ENCODE results near the gene CD6. TPM values are rescaled to one million over a fixed set of nuclear protein-coding genes. Genes with fewer than 3 reads are reported as not detected.

CD6 gene
- total and polyA plus RNA-seq, 12 donors: 0.22 to 8.4 (median 2.1) TPM

DNA sequence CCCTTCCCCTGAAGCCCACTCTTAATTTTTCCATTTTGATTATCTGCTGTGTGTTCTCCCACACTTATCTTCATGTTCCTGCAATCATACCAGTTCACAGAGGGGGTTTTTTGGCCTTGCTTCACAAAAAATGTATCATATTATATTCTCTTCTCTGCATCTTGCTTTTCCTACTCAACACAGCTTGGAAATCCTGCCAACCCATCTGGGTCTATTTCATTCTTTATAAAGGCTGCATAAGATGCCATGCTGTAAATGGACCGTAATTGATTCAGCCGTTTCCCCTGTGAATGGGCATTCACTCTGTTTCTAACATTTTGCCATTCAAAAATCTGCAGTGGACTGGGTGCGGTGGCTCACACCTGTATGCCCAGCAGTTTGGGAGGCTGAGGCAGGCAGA lies 30.5 kb downstream of the CD6 start:
- peaks cover 0 to 7% of the 10 kb centered on the region in 2 donors for H3K4me1 ChIP-seq (replicated peaks in 1 of 2)
- H3K9me3 ChIP-seq (replicated peaks in 1 of 3): no peaks in the 10 kb centered on the region
- WGBS, 4 donors: 87 to 99% (median 94%) methylated on average over 3 of the region's 3 CpGs
- no peak overlapping the region for H3K4me3 ChIP-seq
- TF ChIP-seq POLR2A (IDR thresholded peaks at IDR 0.05): no peak
- TF ChIP-seq, protein P1, sequence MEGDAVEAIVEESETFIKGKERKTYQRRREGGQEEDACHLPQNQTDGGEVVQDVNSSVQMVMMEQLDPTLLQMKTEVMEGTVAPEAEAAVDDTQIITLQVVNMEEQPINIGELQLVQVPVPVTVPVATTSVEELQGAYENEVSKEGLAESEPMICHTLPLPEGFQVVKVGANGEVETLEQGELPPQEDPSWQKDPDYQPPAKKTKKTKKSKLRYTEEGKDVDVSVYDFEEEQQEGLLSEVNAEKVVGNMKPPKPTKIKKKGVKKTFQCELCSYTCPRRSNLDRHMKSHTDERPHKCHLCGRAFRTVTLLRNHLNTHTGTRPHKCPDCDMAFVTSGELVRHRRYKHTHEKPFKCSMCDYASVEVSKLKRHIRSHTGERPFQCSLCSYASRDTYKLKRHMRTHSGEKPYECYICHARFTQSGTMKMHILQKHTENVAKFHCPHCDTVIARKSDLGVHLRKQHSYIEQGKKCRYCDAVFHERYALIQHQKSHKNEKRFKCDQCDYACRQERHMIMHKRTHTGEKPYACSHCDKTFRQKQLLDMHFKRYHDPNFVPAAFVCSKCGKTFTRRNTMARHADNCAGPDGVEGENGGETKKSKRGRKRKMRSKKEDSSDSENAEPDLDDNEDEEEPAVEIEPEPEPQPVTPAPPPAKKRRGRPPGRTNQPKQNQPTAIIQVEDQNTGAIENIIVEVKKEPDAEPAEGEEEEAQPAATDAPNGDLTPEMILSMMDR (IDR thresholded peaks at IDR 0.05): no peak
- H3K27ac ChIP-seq: no peak overlapping the region
- peaks cover 6% of the 10 kb centered on the region for H3K27me3 ChIP-seq
- no peak for DNase-seq
- H3K36me3 ChIP-seq (replicated peaks in 1 of 2): no peaks in the 10 kb centered on the region
- intact Hi-C loops (cut with DNase I): no loop called here

DNA sequence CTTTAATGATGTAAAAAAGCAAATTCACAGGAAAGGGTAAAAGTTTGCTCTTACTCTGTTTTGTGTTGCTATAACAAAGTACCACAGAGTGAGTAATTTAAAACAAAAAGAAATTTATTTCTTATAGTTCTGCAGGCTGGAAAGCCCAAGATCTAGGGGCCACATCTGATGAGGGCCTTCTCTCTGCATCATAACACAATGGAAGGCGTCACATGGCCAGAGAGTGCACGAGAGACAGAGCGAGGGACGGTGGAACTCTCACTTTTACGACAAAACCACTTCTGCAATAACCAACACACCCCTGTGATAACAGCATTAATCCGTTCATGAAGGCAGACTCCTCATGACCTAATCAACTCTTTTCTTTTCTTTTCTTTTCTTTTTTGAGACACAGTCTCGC lies 31.1 kb downstream of the CD6 start:
- H3K4me3 ChIP-seq: no peak overlapping the region
- no peaks in the 10 kb centered on the region for H3K9me3 ChIP-seq (replicated peaks in 1 of 3)
- DNase-seq: no peak
- H3K27me3 ChIP-seq: peaks cover 13% of the 10 kb centered on the region
- TF ChIP-seq, protein P1 (IDR thresholded peaks at IDR 0.05): no peak
- TF ChIP-seq POLR2A (IDR thresholded peaks at IDR 0.05): no peak
- intact Hi-C loops (cut with DNase I): no loop called here
- WGBS, 4 donors: 87 to 90% (median 89%) methylated on average over 7 of the region's 7 CpGs
- H3K27ac ChIP-seq: no peak overlapping the region
- no peaks in the 10 kb centered on the region for H3K36me3 ChIP-seq (replicated peaks in 1 of 2)
- peaks cover 4 to 12% of the 10 kb centered on the region in 2 donors for H3K4me1 ChIP-seq (replicated peaks in 1 of 2)

DNA sequence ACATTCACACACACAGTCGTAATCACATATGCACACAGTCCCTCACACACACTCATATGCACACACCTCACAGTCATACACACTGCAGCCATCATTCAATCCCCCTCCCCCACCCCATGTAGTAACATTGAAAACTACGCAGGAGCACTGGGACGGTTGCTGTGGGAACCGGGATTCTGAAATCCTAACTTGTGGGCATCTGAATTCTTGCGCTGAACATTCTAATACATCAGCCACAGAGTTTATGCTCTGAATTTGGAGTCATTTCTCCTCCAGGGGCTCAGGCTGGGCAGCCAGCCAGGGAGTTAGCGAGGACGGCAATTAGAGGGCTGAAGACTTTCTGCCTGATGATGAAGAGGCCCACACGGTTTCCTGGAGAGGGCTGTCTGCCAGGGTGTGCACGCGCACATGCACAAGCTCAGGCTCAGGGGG lies 32.7 kb downstream of the CD6 start:
- WGBS, 4 donors: 61 to 76% (median 67%) methylated on average over 5 to 10 of the region's 10 CpGs
- H3K4me3 ChIP-seq: no peak overlapping the region
- intact Hi-C loops (cut with DNase I): no loop called here
- TF ChIP-seq POLR2A (IDR thresholded peaks at IDR 0.05): no peak
- TF ChIP-seq, protein P1 (IDR thresholded peaks at IDR 0.05): no peak
- H3K9me3 ChIP-seq (replicated peaks in 1 of 3): no peaks in the 10 kb centered on the region
- DNase-seq: no peak
- H3K27me3 ChIP-seq: peaks cover 20% of the 10 kb centered on the region
- no peak overlapping the region for H3K27ac ChIP-seq
- peaks cover 7 to 12% of the 10 kb centered on the region in 2 donors for H3K4me1 ChIP-seq (replicated peaks in 1 of 2)
- no peaks in the 10 kb centered on the region for H3K36me3 ChIP-seq (replicated peaks in 1 of 2)

DNA sequence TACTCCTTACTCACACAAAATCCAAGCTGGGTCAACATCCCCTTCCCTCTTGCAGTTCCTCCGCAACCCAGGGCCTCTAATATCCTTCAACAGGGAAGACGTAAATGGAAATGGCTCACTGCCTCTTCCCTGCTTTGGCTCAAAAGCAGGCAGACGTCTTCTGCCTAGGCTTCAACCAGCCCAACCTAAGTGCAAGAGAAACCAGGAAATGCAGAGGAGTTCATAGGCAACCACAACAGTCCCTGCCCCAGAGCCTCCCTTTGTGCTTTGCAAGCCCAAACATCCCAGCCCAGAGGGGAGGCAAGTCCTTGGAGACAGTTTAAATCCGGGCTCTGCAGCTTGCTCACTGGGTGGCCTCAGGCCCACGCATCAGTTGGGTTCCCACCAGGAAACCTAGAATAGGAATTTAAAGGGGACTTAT lies 33.3 kb downstream of the CD6 start:
- Histone ChIP-seq H3K27ac (no peak overlapping the region), H3K27me3 (peaks cover 20% of the 10 kb centered on the region), H3K4me1 (replicated peaks in 1 of 2) (peaks cover 7 to 12% of the 10 kb centered on the region in 2 donors), H3K36me3 (replicated peaks in 1 of 2) (no peaks in the 10 kb centered on the region), H3K4me3 (no peak overlapping the region), H3K9me3 (replicated peaks in 1 of 3) (no peaks in the 10 kb centered on the region)
- no peak for TF ChIP-seq POLR2A (IDR thresholded peaks at IDR 0.05)
- TF ChIP-seq, protein P1 (IDR thresholded peaks at IDR 0.05): no peak
- intact Hi-C loops (cut with DNase I): no loop called here
- WGBS, 4 donors: 67 to 82% (median 71%) methylated on average over 5 of the region's 5 CpGs
- DNase-seq: no peak
